Suprapubic skin (tissue), 4 donors: Measurements from ENCODE around the gene HOXB8.
A peak's percentile ranks its signal among the peaks of the same experiment; 100 is the strongest.

ENCODE experiments used
- EP300 ChIP-seq: sonication (generic); formaldehyde crosslinking; IDR thresholded peaks from one replicate; pipeline ENCODE4 v1.6.1; 2017; ENCODE audit warnings: antibody characterized with exemption
- POLR2AphosphoS5 ChIP-seq, 3 donors: sonication (generic); formaldehyde crosslinking; IDR thresholded peaks; one replicate each; pipeline ENCODE4 v1.6.1; 2017; ENCODE audit warnings: antibody characterized with exemption in 3 of 3

DNA sequence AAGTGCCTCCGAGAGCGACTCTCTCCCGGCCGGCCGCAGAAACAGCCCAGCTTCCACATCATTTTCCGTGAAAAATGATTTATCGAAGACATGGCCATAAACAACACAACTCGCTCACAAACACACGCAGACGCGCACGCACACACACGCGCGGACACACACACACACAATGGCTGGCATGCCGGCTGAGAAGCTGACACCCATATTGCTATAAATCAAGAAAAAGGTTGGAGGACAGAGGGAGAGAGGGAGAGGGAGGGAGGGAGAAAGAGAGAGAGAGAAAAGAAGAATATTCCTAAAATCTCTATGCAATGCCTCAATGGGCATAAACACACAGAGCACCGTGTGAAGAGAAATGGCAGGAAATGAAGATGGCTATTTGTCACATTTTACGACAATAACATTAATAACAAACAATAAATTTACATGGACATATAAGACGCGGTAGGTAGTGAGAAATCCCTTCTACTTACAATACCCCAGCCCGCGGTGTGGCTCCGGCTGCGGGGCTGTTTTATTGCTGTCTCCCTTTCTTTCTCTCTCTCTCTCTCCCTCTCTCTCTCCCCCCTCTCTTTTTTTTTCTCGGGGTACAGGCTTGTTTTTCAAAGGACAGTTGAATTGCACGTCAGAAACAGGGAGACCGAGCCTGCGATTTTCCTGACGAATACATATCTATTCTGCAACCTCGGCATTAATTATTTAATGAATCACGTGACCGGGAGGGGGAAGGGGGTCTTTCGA lies 46.4 kb downstream of the HOXB8 start:
- TF ChIP-seq EP300: no peak
- TF ChIP-seq POLR2AphosphoS5 (IDR thresholded peaks at IDR 0.05): peak in 1 of 3 donors; percentile 10
